ENCODE results near the gene TNFRSF25.
A peak's percentile ranks its signal among the peaks of the same experiment; 100 is the strongest.
"Not testable (repeated sequence)": the region's sequence is repeated elsewhere in the genome, so short reads cannot be mapped to it uniquely, and the experiment has no call there.

Gene TNFRSF25

DNA sequence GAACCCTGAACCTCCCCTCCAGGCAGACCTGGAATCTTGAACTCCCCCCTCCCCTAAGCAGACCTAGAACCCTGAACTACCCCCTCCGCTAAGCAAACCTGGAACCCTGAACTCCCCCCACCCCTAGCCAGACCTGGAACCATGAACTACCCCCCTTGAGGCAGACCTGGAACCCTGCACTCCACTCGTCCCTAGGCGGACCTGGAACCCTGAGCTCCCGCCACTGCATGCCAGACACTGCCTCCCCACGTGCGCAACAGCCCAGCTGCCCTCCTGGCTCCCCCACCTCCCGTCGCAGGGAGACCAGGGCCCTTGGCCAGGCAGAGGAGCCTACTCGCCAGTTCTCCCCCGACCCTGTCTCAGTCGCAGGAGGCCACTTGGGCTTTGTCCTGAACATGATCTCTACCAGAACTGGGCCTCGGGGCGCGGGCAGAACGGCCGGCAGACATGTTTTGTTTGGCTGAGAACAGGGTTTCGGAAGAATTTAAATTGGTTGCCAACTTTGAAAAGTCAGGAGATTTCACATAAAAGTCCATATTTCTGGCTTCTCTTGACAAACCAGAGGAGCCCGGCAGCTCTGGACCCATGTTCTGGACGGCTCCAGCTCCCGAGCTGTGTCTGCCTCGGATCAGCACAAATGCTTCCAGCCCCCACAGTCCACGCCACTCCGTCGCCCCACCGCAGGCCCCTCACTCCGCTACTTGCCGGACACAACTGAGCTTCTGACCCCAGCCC is 34.7 kb upstream of the TNFRSF25 start:
- FAIRE-seq, result no peak

DNA sequence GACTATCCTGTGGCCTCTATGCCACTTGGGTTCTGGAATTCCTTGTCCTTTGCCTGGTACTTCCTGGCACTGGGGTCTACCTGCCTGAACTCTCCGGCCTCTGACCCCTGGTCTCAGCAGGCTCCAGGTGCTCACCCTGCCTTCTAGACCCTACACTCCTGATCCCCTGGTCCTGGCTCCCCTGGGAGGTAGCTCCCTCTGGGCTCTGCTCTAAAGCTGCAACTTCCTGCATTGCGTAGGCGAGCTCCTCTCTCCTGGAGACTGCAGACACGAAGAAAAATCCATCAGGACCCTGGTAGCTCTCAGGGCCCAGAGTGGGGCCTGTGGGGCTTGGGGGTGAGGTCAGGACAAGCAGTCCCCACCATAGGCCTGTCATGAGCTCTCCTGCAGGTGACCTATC is 33.3 kb upstream of the TNFRSF25 start:
- no peak for FAIRE-seq

DNA sequence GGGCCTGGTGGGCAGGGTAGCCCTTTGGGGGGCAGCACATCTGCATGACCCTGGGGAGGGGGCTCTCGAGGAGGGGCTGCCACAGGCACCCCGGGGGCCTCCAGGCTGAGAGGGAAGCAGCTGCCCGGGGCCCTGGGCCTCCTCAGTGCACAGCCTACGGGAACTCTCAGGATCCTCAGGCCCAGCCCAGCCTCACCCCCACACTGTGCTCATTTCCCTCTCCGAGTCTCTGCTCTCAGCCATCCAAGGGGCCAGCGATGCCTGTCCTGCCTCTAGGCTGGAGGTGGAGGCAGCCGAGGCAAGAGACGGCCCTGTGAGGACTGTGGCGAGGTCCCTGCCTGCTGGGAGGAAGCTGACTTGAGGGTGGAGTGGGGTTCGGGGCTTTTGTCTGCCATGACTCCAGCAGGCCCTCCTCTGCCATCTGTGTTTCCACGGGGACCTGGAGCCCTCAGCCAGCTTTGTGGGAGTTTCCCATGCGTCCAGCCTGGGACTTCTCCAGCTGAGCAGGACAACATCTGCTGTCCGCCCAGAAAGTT is 32.7 kb upstream of the TNFRSF25 start:
- FAIRE-seq, result no peak

DNA sequence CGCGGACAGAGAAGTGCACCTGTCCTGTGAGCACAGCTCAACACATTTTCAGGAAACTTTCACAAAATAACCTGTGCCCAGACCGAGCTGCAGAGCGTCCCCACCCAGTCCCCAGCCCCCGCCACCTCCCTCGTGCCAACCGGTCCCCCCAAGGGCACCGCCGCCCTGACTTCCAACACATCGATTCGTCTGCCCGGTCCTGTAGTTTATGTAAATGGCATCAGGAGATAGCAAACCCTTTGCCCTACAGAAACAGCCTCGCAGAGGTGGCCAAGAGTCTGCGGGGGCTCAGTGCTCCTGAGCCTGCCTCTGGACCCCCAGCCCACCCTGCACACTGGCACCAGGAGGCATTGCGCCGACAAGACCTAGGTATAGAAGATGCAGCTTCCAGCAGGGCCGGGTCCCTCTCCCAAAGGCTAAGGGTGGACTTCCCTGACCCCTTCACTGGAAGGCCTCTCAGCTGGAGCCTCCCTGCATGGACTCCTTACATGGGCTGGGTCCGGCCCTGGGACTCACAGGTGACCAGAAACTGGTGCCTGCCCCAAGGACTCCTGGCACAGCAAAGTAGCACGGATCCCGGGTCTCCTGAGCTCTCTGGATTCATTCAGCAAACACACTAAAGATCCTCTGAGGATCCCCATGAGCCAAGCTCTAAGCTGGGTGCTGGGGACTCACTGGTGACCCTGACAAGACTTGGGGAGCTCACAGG is 32.0 kb upstream of the TNFRSF25 start:
- FAIRE-seq, result no peak

DNA sequence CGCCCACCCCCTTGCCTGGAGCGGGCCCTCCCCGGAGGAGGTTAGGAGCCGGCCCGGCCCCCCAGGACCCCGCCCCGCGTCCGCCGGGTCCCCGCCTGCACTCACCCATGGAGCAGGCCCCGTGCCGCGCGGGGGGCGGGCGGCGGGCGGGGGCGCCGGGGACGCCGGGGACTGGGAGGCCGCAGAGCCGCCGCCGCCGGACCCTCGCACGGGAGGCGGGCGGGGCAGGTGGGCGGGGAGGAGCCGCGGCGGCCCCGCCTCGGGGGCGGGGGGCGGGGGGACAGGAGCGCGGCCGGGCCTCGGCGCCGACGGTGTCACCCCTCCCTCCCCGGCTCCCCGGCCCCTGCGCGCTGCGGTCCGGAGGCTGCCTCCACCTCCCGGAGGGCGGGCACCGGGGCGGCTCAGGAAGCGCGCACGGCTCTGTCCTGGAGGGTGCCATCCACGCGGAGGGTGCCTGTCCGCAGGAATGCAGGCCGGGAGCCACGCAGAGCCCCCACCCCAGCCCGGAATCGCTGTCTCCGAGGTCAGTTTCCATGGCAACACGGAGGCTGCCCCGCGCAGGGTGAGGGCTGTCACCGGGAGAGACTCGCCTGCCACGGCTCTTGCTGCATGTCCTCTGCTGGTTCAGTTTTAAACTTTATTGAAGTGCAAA is 31.4 kb upstream of the TNFRSF25 start:
- no peak for FAIRE-seq

DNA sequence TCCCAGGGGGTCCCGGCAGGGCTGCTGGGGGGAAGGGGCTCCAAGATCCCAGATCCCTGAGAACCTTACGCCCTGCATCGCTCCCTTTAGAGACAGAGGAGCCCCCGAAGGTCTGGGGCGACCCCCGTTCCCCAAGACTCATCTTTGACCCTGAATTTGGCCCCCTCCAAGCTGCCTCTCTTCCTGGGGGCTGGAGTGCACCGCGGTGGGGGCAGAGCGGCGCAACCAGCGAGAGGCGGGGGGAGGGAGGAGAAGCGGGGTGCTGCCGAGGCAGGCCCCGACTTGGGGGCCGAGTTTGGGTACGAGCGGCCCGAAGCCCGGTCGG is 30.9 kb upstream of the TNFRSF25 start:
- no peak for FAIRE-seq

DNA sequence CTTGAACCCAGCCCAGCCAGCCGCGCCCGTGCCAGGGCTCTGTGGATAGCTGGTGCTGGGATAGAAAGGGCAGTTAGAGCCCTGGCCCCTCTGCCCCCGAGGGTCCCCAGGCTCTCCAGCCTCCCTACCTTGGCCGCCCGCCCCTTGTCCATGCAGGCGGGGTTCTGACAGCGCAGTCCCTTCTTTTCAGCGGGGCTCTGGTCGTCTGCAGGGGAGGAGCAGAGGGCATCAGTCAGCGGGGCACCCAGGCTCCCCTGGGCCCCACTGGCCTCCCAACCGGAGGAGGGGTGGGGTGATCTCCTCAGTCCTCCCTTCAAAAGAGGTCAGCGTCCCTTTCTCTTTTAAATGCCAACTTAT is 30.4 kb upstream of the TNFRSF25 start:
- no peak for FAIRE-seq

DNA sequence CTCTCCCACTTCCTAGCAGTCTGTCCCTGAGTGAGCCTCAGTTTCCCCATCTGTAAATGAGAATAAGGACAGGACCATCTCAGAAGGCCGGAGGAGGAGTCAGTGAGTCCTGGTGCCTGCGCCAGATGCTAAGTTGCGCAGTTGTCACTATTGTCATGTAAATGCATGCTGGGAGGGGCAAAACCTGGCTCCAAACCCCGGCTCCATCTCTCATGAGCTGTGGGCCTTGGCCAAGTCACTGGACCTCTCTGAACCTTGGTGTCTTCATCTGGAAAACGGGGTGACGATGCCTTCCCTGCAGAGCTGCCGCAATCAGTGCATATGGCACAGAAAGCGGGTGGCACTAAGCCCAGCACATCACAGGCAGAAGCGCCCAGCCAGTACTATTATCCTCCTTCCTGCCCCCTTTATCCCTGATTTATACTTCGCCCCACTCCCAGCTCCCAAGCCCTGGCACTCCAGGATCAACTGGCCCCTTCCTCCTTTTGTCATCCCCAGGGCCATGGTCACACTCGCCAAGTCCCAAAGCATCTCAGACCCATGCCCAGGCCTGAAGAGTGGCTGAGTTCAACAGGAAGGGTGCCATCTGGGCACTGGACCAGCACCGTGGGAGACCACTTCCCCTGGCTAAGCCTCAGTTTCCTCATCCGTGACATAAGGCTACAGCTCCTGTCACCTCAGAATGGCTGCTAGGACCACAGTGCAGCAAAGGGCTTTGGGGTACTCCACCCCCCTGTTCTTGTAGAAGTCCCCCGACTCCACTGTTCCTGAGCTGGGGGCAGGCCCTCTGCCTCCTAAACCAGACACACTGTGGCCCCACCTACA is 29.8 kb upstream of the TNFRSF25 start:
- no peak for FAIRE-seq

DNA sequence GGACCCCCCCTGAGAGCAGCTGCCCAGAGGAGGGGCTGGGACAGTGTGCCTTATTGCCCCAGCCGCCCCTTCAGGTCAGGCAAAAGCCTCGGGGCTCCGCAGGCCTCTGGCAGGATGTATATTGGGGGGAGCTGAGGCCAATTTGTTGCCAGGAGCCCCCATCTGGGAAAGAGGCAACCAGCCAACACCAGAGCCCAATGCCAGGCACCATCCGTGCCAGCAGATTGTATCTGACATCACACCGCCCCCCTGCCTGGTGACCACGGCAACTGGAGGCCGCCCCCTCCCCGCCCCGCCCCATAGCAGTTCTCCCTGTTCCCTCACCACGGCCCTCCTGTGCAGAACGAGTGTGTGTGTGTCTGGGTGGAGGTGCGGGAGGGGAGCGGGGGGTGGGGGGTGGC is 29.1 kb upstream of the TNFRSF25 start:
- no peak for FAIRE-seq

DNA sequence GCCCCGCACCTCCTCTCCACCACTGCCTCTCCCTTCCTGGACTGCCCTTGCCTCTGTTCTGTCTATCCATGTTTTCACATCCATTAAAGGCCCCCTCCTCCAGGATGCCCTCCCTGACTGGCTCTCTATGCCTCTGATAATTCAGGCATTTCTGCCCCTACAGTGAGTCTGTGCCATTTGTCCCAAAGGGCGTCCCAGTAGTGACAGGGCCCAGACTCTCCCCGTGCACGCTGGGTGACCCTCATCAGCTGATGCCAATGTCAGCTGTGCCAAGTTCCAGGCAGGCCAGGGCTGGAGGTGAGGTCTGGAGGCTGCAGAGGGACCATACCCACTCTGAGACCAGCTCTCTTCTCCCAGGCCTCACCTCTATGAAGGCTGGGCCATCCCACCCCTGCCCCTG is 28.7 kb upstream of the TNFRSF25 start:
- FAIRE-seq, result no peak

DNA sequence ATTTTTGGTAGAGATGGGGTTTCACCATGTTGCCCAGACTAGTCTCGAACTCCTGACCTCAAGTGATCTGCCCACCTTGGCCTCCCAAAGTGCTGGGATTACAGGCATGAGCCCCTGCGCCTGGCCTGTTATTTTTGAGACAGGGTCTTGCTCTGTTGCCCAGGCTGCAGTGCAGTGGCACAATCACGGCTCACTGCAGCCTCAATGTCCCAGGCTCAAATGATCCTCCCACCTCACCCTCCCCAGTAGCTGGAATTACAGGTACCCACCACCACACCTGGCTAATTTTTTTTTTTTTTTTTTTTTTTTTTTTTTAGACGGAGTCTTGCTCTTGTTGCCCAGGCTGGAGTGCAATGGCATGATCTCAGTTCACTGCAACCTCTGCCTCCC is 27.9 kb upstream of the TNFRSF25 start:
- FAIRE-seq, result not testable (repeated sequence)

DNA sequence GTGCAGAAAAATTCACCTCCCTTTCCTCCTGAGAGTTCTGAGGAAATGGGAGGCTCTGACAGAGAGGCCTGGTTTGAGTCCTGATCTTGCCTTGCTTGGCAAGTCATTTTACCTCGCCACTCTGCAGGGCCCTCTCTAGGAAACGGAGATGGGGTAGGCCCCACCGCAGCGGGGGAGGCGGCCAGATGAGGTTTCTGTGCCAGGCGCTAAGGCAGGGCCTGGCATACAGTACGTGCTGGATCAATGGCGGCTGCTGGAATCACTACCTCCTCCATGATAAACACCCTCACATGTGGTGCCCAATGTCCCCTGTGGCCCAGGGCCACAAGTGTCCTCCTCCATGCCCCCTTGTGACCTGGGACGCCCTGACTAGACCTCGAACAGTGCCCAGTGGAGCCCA is 26.0 kb upstream of the TNFRSF25 start:
- FAIRE-seq, result no peak

DNA sequence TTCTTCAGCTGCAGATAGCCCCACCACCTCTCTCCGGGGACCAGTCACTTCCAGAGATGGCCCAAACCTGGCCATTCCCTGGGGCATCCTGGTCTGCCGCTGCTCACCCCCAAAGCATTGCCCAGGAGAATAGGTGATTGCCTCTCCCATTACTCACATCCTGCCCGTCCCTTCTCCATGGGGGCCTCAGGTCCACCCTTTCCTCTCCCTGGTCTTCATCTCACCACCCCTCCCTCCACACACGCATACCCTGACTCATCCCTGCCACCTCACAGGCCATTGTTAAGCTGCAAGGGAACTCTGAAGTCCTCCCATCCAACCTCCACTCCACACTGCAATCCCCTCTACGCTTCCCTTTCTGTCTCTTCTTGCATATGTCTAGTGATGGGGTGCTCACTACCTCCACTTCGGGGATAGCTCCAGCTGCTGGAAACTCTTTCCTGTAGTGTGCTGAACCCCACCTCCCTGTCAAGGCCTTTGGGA is 25.5 kb upstream of the TNFRSF25 start, which contains the start of gene PLEKHG5:
Gene PLEKHG5 (minus strand): TSS at position 188 of the 483 bp plus-strand sequence. CDS start 14,096 bp downstream, outside the sequence.
- FAIRE-seq, result peak; percentile 13

DNA sequence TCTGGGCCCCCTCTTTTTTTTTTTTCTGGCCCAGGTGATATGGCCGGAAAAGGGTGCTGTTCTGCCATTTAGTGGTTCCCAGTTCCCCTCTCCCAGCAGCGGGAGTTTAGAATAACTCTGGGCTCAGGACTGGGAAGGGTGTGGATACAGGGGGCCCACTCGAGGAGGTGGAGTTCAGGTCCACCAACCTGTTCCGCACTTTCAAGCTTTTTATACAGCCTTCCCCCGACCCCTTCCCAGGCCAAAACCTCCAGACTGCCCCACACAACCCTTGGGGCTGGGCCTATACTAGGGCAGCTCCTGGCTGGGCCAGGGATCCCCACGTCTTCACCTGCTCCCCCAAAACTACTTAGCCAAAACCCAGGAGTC is 25.1 kb upstream of the TNFRSF25 start:
- no peak for FAIRE-seq

DNA sequence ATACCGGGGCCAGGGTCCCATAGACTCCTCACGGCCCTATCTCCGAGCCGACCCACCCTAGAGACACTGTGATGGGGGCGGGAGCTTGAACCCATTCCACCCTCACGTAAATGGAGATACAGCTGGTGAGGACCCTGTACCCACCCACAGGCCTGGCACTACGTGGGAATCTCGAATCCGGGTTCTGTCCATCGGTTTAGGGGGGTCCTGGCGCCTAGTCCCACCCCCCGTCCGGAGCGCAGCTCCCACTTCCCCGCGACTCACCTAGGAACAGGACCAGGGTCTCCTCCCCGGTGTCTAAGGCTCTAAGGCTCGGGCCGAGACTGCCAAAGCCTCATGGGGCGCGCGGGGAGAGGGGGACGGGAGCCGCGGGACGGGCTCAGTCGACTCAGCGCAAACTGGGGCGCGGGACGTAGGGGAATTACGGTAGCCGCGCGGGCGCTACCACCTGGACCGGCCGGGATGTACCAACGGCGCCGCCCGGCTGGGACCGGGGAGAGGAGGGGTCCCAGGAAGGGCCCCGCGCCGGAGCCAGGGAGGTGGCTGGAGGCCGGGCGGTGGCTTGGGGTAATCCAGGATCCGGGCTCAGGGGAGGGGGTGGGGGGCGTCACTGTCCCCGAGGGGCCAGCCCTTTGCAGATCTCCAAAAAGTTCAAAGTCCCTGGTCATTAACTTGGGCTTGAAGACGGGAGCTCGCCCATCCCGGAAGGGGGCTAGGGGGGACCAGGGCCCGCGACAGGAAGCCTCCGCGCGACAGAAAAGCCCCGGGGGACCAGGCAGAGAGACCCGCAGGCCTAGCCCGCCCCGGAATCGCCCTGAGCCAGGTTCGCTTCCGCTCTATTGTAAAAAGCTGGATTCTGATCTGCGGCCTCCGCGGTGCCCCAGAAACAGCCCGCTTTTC is 24.5 kb upstream of the TNFRSF25 start:
- FAIRE-seq, result peak; percentile 78

DNA sequence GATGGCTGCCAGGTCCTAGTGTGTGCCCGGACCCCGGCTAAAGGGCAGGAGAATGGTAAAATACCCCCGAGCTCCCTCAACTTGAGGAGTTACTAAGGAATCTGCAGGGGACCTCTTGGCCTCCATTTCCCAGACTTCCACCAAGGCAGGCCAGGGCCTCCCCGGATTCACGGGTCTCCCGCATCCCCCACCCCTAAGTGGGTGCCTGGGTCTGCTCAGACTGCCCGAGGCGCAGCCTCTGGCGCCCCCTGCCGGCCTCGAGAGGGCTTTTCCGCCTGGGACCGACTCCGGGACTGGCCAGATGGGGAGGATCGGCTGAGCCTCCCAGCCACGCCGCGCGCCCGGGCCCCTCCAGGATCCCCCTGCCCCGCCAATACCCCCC is 23.8 kb upstream of the TNFRSF25 start:
- no peak for FAIRE-seq

DNA sequence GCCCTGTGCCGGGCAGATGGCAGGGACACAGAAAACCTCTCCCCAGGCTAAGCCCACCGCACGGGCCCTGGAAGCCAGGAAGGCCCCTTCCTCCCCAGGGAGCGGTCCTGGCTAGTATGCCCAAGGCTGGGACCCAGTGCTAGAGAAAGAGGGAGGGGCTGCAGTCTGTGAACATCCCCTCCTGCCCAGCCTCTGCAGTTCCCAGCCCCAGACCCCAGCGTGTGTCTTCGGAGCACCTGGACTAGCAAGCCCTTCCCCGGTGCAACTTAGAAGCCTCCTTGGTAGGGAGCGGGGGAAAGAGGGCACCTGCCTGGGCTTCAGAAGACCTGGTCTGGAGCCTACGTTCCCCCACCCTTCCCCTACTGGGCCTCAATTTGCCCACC is 23.4 kb upstream of the TNFRSF25 start:
- FAIRE-seq, result no peak

DNA sequence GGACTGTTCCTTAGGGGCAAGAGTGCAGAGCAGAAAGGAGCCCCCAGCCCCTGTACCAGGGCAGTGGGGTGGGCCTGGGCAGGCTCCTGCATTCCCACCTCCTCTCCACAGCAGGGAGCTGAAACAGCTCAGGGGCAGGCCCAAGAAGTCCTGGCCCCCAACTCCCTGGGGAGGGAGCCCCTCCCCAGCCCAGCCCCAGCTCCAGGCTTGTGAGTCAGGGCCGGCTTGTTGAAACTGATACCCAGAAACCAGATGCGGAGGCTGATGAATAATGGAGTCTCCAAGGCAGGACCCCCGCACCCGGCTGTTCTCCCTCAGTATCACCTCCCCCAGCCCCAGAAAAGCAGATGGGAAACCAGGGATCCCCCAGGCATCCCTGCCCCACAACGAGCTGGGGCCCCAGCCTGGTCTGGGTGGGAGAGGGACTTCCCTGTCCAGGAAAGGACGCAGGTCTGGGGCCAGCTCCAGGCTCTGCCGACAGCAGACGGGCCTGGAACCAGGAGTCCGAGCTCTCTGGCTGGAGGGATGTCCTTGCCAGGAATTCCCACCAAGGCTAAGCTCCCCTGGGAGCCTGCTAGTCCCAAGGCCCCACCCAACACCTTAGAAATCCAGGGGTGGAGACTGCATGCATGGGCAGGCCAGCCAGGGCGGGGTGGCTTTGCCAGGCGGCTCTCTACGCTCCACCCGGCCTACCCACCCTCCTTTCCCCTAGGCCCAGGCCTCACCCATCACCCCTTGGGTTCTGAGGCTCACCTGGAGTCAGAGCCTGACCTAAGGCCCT is 22.8 kb upstream of the TNFRSF25 start:
- no peak for FAIRE-seq

DNA sequence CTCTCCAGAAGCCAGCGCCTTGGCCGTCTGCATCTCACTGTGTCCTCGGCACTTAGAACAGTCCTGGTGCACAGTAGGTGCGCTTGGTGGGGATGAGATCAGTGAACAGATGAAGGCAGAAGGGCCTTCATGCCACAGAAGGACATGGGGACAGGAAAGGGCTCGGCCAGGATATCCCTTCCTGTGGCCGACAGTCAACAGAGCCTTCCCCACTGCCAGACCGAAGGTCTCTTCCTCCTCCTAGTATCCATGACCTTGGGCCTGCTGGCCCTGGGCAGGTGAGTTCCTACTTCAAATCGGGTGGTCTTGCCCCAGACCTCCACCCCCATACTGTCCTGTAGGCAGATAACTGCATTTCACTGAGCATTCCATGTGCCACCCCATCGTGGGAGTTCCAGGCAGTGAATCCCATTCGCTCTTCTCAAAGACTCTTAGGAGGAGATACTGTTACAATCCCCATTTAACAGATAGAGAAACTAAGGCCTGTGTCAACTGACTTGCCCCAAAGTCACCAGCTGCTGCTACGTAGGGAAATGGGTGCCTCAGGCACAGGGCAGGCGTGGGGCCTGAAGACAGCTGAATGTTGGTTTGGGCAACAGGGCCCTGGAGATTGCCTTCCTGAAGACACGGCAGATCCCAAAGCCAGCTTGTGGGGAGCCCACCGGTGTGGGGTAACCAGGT is 22.0 kb upstream of the TNFRSF25 start:
- no peak for FAIRE-seq

DNA sequence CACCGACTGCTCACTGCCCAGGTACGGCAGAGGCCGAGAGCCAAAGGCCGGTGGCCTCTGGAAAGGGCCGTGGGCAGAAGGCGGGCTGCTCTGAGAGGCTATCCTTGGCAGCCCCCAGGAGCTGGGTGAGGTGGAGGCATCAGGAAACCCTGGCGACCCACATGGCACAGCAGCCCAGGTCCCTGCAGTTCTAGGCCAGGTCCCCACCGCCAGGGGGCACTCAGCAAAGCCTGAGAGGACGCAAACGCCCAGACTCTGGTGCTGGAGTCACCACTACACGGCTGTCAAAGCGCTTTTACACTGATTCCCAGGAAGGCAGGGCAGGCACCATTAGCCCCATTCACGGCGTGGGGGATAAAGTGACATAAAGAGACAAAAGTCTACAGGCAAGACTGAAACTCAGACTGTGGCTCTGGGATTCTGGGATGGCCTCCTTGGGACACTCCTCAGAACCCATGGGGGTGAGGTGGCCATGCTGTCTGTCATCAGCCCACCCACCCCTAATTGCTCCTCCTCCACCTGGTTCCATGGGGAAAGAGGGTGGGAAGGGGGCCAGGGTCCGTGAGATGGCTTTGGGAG is 20.5 kb upstream of the TNFRSF25 start:
- FAIRE-seq, result peak; percentile 92

All from G401.6 (cell line).